Islet of Langerhans (tissue), 1 donor: ENCODE data around the gene KIAA0040.

Experiments
- FAIRE-seq: peaks from one replicate; lab custom pipeline; 2011; peaks lifted over from hg19 to GRCh38; lab: Jason Lieb, UNC

The KIAA0040 gene

GRCh38 chr1:175200678-175201521 is 8.3 kb upstream of the KIAA0040 start:
- no peak for FAIRE-seq

GRCh38 chr1:175198332-175198731 is 5.8 kb upstream of the KIAA0040 start:
- FAIRE-seq: no peak

- FAIRE-seq: no peak
Observed at GRCh38 chr1:175197531-175197930, 5.0 kb upstream of the KIAA0040 start.

DNA sequence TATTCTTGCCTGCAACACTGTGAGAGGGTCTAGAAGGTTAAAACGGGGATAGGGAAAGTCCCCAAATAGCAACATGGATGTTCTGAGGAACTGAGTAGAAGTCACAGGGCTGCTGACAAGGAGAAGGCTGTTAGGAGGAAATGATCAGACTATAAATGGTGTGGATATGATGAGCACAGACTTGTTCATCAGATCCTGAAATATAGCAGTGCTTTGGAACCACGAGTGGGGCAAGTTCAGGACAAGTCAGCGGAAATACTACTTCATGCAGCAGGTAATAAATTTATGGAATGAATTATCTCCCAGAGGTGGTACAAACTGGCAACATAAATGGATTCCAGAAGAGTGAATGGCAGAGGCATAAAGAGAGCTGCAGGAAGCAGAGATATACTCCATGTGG is 3.2 kb upstream of the KIAA0040 start:
- no peak for FAIRE-seq

DNA sequence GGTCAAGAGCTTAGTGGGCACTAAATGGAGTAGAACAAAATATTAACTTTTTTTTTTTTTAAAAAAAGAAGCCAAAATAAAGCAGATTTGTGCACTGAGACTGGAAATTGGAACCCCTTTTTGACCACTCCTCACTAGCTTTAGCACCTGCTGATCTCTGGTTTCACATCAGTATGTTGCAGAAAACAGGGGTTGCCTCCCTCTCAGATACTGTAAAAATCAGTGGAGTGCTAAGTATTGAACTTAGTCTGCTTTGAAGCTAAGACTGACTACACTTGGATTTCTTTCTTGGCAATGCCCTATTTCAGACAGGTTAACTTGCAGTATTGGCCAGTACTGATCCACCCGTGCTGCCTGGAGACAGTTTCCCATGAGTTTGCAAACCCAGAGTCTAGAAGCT is 2.7 kb upstream of the KIAA0040 start:
- FAIRE-seq: no peak

GRCh38 chr1:175193527-175193910 is 943 bp upstream of the KIAA0040 start:
- no peak for FAIRE-seq

DNA sequence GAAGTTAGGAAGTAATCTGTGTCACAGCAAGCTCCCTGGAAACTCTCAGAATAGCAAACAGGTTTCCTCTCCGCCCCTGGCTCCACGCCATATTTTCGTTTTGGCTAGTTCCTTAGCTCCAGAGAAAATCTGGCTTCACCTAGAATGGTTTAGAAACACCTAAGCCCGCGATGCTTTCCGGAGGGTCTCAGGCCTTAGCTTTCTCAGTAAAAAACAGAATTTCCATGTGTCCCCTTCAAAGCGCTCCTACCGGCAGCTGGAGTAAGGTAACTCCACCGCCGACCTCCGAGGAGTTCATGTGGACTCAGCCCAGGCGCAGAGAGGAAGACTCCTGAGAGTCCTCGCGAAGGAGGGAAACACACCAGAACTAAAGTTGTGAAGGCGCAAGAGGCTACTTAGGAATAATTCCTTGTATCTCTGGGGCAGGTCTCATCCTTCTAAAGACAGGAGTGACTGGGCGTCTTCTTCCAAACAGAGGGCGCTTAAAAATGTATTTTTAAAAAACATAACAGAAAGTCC is 406 bp downstream of the KIAA0040 start:
- FAIRE-seq: no peak

- FAIRE-seq: peak; percentile 5
Observed at GRCh38 chr1:175191659-175192058, 917 bp downstream of the KIAA0040 start.

GRCh38 chr1:175188936-175189335 is 3.6 kb downstream of the KIAA0040 start:
- FAIRE-seq: no peak

DNA sequence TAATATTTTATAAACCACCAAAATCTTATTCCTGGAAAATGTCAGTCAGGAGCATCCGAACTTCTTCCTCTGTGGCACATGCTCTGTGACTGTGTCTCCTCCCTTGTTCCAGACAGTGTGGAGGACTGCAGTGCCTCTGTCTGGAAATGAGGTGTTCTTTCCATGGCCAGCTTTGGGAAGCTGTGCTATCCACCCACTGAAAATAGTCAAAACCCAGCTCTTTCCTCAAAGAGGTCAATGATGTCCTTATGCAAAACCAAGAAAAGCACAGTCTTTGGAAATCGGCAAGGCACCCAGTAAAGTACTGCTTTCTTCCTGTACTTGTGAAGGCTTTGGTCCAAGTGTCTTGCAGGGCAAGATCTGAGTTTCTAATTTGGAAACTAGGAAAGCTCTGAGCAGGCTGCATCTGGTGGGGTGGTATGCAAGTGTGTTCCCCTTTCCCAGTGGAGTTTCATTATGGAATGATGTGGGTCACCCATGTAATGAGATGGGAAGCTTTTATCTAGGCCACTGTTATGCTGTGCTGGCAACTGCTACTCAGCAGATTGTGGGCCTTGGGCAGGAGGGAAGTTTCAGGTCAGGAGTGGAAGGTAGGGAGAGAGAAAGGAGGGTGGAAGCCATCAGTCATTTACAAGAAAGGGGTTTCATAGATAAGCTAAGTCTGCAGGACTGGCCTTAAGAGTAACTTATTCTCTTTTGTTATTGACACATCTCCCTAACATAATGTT is 6.0 kb downstream of the KIAA0040 start:
- no peak for FAIRE-seq

GRCh38 chr1:175185903-175186302 is 6.7 kb downstream of the KIAA0040 start:
- no peak for FAIRE-seq

- FAIRE-seq: no peak
Observed at GRCh38 chr1:175183586-175183985, 9.0 kb downstream of the KIAA0040 start.

DNA sequence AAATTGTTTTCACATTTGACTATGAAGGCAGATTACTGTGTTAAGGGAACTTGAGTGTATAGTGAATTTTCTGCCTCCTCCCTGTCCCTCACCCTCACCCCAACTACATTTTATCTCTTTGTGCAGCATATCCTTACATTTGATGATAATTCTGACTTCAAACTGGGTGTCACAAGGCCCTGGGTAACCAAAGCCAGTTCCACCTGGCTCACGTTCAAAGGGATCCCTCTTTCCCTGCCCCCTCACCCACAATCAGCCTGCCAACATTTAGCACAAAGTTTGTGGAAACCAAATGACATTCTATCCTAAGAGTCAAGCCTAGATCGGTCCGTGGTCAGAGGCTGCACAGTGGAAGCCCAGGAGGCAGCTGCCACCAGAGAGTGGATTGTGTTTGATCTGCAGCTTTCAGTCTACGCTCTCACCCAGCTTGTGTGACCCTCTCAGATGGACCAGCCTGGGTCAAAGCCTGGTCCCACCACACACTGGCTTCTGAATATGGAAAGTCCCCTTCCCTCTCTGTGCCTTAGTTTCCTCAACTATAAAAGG is 10.3 kb downstream of the KIAA0040 start:
- FAIRE-seq: no peak

DNA sequence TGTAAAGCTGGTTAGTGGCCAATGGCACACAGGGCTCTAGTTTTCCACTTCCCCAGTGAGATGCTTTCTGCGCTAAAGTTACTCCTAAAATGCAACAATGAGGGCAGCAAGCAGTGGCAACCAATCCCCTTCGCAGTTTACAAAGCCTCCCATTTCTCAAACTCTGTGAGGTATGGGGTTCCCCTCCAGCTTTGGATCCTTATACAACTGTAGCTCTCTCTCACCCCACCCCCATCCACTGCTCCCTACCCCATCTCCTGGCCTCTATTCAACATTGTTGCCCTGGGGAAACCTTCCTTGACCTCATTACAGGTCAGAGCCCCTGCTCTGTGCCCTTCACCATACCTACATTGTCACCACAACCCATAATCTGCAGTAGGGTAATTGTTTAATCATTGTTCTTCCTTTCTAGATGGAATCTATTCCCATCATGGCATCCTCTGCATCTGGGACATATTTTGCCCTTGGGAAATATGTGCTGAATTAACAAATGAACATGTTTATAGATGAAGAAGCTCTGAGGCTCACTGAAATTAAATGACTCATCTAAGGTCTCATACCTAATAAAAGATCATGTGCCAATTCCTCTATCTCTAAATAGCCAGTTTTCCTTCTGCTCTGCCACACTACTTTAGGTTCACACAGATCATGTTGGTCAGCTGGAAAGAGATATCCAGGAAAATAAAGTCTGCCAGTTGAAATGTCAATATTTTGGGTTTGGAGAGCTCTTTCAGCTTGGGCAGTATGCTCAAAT is 12.6 kb downstream of the KIAA0040 start:
- FAIRE-seq: no peak

DNA sequence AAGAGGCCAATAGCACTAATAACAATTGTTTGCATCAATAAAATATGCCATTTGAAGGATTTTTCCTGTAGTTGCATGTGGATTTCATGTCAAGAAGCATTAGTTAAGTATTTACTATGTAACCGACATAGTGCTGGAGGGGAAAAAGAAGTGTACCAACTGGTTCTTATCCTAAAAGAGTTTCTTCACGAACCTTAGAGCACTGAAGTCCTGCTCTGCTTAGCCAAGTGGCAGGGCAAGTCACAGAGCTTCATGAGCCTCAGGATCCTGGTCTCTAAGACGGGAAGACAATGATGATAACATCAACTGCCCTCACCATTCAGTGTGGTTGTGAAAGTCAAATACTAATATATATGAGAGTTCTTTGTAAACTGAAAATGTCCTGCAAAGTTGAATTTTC is 14.1 kb downstream of the KIAA0040 start:
- FAIRE-seq: no peak

DNA sequence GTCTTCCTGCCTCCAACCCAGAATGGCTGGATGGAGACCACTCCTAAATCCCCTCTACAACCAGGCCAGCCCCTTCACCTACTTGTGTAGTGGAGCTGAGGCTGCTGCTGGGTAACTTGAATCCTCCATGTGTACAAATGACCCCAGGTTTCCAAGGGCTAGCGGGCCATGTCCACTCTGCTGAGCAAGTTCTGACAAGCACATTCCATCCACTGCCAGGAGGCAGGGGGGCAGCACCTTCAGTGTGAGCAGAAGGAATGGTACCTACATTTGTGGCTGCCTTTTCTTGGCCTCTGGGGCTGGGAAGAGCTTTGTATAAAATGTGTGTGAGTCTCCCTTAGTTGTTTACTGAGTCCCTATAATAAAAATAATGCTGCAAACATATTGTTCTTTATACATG is 14.5 kb downstream of the KIAA0040 start:
- no peak for FAIRE-seq

- no peak for FAIRE-seq
Observed at GRCh38 chr1:175176246-175176645, 16.3 kb downstream of the KIAA0040 start.

GRCh38 chr1:175174309-175175102 is 18.1 kb downstream of the KIAA0040 start:
- FAIRE-seq: no peak

- FAIRE-seq: no peak
Observed at GRCh38 chr1:175173531-175173930, 19.0 kb downstream of the KIAA0040 start.

- FAIRE-seq: peak; percentile 84
Observed at GRCh38 chr1:175172503-175172902, 20.1 kb downstream of the KIAA0040 start.

DNA sequence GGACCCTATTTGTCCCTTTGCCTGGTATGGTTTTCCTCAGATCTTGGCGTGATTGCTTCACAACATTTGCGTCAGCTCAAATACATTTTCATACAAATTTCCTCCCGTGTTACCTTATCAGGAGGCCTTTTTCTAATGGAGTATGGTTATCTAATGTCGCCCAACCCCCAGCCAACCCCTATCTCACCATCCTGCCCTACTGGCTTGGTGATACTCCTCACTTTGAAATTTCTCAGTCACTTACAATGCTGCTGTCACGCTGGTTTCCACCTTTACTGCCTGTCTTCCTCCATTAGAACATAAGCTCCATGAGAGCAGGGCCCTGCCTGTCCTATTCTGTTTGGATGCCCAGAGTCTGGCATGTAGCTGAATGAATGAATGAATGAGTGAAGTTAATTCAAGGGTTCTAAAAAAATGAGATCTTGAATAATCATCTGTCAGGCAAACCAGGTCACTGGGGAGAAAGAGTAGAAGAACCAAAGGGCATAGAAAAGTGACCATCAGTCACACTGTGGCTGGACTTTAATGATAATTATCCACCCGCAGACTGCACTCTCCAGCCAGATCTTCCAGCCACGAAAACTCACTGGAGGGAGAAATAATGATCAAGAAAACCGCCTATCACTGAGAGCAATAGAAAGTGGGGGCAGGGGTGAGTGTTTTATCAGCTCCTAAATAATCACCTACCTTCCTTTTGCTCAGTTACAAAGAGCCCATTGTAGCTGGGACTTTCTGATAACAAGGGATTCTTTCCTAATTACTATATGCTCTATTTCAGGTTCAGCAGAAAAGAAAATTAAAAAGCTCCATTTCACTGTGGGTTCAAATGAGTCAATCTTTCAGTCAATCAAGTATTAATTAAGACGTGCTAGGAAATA is 21.3 kb downstream of the KIAA0040 start:
- FAIRE-seq: no peak
